Stimulated activated CD8-positive, alpha-beta memory T cell treated with anti-CD3 and anti-CD28 coated beads, Interleukin-12 subunit alpha, Interleukin-12 subunit beta, amount 100 ng/mL, for 24 hours (primary cell): ENCODE data around the gene TPCN1.

Experiments
- DNase-seq: peaks from one replicate; pipeline ENCODE4 v3.0.0-alpha.2; 2020; ENCODE audit errors: extremely low read depth

Gene TPCN1

DNA sequence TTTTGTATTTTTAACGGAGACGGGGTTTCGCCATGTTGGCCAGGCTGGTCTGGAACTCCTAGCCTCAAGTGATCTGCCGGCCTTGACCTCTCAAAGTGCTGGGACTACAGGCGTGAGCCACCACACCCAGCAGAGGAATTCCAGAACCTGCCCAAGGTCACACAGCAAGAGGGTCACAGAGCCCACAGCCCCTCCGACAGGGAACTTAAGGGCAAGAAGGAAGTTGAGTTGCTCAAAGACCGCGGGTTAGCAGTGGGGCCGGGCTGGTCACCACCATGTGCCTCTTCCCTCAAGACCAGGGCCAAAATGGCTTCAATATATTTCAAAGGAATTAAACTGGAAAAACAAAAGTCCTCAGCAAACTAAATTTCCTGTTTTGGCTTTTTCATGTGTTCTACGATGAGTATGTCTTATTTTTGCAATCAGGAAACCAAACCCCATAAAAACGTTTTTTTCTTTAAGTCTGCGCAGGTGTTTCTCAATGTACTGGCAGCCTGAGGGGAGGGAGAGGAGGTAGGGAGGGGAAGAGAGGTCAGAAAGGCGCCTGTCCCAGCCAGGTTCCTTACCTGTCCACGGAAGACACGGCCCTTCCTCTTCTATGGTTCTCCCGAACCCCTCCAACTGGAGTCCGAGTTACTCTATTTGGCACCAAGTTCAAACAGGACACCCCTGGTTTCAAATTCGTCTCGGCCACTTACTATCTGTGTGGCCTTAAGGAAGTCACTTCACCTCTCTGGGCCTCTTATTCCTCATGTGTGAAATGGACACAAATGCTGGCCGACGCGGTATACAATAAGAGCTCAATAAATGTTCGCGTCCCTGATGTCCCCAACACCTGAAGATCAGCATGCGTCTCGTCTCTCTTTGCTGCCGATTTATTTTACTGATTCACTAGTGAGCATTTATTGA, 112.9 kb downstream of the TPCN1 start:
- DNase-seq: no peak

GRCh38 chr12:113334786-113335539, 113.7 kb downstream of the TPCN1 start, which contains the start of gene SLC8B1:
TSS of gene SLC8B1 (minus strand) at chr12:113335109. CDS start at chr12:113332878, 2,231 bp downstream.
- peak; percentile 63 for DNase-seq

DNA sequence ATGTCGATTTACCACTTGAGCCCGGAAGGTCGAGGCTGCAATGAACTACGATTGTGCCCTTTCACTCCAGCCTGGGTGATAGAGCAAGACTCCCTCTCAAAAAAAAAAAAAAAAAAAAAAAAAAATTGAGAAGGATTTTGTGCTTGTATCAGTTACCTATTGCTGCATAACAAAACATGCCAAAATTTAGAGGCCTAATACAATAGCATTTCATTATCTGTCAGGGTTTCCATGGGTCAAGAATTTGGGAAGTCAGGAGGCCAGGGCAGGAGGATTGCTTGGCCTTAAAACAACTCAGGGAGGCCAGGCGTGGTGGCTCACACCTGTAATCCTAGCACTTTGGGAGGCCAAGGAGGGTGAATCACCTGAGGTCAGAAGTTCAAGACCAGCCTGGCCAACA, 118.3 kb downstream of the TPCN1 start:
- DNase-seq: no peak

DNA sequence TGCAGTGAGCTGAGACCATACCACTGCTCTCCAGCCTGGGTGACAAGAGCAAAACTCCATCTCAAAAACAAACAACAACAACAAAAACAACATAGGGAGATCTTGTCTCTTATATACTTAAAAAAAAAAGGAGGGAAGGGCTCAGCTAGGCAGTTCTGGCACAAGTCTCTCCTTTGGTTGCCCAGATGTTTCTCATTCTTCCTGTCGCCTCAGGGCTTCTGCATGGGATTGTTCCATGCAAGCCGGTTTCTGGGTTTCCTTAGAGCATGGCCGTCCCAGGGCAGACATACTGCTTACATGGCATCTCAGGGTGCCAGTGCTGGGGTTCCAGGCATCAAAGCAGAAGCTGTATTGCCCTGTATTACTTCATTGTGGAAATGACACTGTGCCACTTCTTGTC, 118.8 kb downstream of the TPCN1 start:
- no peak for DNase-seq

DNA sequence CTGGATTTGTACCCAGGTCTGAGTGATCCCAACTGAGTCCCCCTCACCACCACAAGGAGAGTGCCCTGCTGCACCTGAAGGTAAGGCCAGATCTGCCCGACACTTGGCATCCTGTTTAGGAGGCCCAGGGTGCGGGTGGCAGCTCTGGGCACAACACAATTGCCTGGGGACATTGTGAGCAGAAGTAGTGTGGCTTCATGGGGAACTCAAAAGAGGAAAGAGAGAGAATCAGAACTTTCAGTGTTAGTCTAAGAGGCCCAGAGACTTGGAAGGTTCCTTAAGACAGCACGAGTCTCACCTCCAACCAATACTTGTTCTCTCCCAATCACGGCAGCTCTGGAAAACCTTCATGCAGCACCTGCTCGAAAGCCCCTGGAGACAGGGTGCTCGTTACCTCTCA, 120.3 kb downstream of the TPCN1 start:
- no peak for DNase-seq

DNA sequence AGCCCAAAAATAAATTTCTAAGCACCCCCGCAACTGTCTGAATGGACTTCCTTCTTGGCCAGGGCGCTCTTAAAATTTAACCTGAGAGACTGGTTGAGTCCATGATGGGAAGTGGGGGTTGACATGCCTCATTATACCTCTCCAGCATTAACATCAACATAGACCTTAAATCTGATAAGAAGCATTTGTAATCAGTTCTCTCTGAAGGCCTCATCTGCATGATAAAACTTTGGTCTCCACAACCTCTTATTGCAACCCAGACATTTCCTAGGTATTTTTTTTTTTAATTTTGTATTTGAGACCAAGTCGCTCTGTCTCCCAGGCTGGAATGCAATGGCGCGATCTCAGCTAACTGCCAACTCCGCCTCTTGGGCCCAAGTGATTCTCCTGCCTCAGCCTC, 124.1 kb downstream of the TPCN1 start:
- DNase-seq: no peak

DNA sequence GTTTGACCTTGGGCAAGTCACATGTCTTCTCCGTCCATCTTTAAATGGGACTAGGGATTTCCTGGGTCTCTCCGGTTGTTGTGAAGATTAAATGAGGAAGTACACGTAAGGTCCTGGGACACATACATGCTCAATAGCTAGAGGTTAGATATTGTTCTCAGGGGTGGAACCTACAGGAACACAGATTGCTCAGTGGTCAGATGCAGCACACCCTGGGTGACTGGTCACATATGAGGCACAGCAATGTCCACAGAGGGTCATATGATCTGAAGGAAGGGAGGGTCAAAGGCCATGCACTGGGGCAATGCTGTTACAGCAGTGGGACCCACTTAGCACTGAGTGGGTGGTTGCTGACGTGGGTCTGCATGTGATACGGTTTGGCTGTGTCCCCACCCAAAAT, 125.1 kb downstream of the TPCN1 start:
- DNase-seq: no peak

DNA sequence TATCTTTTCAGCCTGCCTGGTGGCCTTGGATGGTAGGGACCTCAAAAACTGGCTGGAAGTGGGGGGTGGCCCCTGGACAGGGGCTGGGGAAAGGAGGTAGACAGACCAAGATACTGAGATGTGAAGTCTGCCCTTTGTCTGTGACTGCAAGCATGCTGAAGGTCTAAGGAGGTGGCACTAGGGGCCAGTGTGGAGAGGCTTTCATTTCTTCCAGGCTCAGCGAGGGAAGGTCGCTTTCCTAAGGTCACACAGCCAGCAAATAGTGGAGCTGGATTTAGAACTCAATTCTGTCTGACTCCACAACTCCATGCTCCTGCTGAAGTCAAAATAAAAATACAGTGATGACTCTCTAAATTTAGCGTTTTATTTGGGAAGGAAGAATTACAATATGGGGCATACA, 125.8 kb downstream of the TPCN1 start:
- no peak for DNase-seq

- DNase-seq: no peak
Measured at GRCh38 chr12:113347892-113348291, 126.6 kb downstream of the TPCN1 start.
